ENCODE results near the gene ATF3. TPM values are rescaled to one million over a fixed set of nuclear protein-coding genes. Genes with fewer than 3 reads are reported as not detected.

The ATF3 gene
- total and polyA plus RNA-seq, 4 donors = 1.1 to 8.8 (median 5.5) TPM

- Histone ChIP-seq H3K4me3 (ENCODE audit: low read depth in 1 of 3, low read length in 3 of 3) (no peak overlapping the region), H3K27ac (ENCODE audit: low read depth in 1 of 2, low read length in 2 of 2) (no peak overlapping the region), H3K36me3 (ENCODE audit: control insufficient read depth in 4 of 4, insufficient read depth in 3 of 4, low read depth in 1 of 4, low read length in 3 of 4) (no peaks in the 10 kb centered on the region), H3K4me1 (ENCODE audit: control insufficient read depth in 4 of 4, insufficient read depth in 4 of 4, low read length in 3 of 4) (peaks cover 0 to 7% (median 0%) of the 10 kb centered on the region in 4 donors), H3K9me3 (ENCODE audit: control insufficient read depth in 4 of 4, low read length in 3 of 4) (no peaks in the 10 kb centered on the region), H3K27me3 (ENCODE audit: control insufficient read depth in 4 of 4, insufficient read depth in 4 of 4, low read length in 3 of 4) (no peaks in the 10 kb centered on the region), H3K9ac (ENCODE audit: low read depth in 1 of 2, low read length in 2 of 2) (no peak overlapping the region)
- DNase-seq (ENCODE audit: low spot score) = no peak
- WGBS = 95% methylated on average over 11 of the region's 11 CpGs
- TF ChIP-seq EGR1 (IDR thresholded peaks at IDR 0.05; ENCODE audit: low read depth in 2 of 2) (no peak), RAD21 (IDR thresholded peaks at IDR 0.05) (no peak), FOXA1 (IDR thresholded peaks at IDR 0.05) (no peak), HNF4A (conservative IDR thresholded peaks at IDR 0.05) (no peak), RXRA (IDR thresholded peaks at IDR 0.05) (no peak), HNF4G (IDR thresholded peaks at IDR 0.05) (no peak), MAX (IDR thresholded peaks at IDR 0.05) (no peak), FOXA2 (IDR thresholded peaks at IDR 0.05) (no peak), NR2F2 (IDR thresholded peaks at IDR 0.05) (no peak), SP1 (IDR thresholded peaks at IDR 0.05) (no peak), ATF3 (IDR thresholded peaks at IDR 0.05) (no peak), YY1 (IDR thresholded peaks at IDR 0.05) (no peak), REST (IDR thresholded peaks at IDR 0.05) (no peak), ZBTB33 (IDR thresholded peaks at IDR 0.05) (no peak), CTCF (IDR thresholded peaks at IDR 0.05; ENCODE audit: low read depth, low read length, missing input control) (no peak), GABPA (IDR thresholded peaks at IDR 0.05 in 1 of 2, conservative IDR thresholded peaks at IDR 0.05 in 1 of 2) (no peak), JUND (IDR thresholded peaks at IDR 0.05) (no peak), TAF1 (conservative IDR thresholded peaks at IDR 0.05) (no peak)
These were observed 48.6 kb upstream of the ATF3 start for GRCh38 chr1:212559929-212560328.
